Ectodermal cell (in vitro differentiated cells): ENCODE data around the gene RPL36.

ENCODE experiments used
- H3K27ac ChIP-seq: 2 replicates; pipeline ENCODE4 v1.7.0; 2013; ENCODE audit warnings: mild to moderate bottlenecking, low read depth, low read length; ENCODE audit not compliant: insufficient read depth, poor library complexity, severe bottlenecking
- H3K27me3 ChIP-seq: 2 replicates; pipeline ENCODE4 v1.7.0; 2013; ENCODE audit warnings: mild to moderate bottlenecking, low read length; ENCODE audit not compliant: insufficient read depth, control insufficient read depth, poor library complexity, severe bottlenecking
- H3K36me3 ChIP-seq: one replicate; pipeline ENCODE4 v1.7.0; 2013; ENCODE audit warnings: low read length; ENCODE audit not compliant: control insufficient read depth, insufficient read depth
- H3K4me1 ChIP-seq: one replicate; pipeline ENCODE4 v1.7.0; 2013; ENCODE audit warnings: low read length; ENCODE audit not compliant: control insufficient read depth, insufficient read depth
- H3K4me3 ChIP-seq: 2 replicates; pipeline ENCODE4 v1.7.0; 2013; ENCODE audit warnings: low read depth, low read length, control low read depth; ENCODE audit not compliant: insufficient read depth
- H3K9me3 ChIP-seq: 2 replicates; pipeline ENCODE4 v1.7.0; 2013; ENCODE audit warnings: mild to moderate bottlenecking, low read length, moderate library complexity; ENCODE audit not compliant: control insufficient read depth
- WGBS, 2 experiments: methylation state at CpG; one replicate each; pipeline ENCODE4 v1.1.7; 2013; ENCODE audit warnings: missing lambda C conversion rate in 2 of 2; 5-methylcytosine and 5-hydroxymethylcytosine counted together

The RPL36 gene

DNA sequence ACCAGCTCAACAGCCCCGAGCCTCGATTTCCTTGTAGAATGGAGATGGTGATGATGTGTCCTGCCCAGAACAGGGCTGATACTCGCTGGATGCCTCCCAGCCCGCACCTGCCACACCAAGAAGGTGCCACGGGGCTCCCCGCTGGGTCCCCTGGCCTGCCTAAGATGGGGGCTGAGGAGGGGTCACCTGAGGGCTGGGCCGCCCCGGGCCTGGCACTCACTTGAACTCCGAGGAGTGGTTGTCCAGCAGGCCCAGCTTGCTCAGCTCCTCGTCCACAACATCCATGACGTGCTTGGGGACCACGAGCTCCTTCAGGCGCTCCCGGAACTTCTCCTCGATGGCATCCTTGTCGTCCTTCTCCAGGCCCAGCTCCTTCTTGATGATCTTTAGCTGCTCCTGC is 15.5 kb downstream of the RPL36 start:
- no peaks in the 10 kb centered on the region for H3K27me3 ChIP-seq
- no peaks in the 10 kb centered on the region for H3K4me1 ChIP-seq
- WGBS, 2 experiments = 93 to 94% methylated on average over 16 of the region's 16 CpGs
- no peaks in the 10 kb centered on the region for H3K9me3 ChIP-seq
- peaks cover 51% of the 10 kb centered on the region for H3K36me3 ChIP-seq
- no peak overlapping the region for H3K4me3 ChIP-seq
- H3K27ac ChIP-seq = no peak overlapping the region

DNA sequence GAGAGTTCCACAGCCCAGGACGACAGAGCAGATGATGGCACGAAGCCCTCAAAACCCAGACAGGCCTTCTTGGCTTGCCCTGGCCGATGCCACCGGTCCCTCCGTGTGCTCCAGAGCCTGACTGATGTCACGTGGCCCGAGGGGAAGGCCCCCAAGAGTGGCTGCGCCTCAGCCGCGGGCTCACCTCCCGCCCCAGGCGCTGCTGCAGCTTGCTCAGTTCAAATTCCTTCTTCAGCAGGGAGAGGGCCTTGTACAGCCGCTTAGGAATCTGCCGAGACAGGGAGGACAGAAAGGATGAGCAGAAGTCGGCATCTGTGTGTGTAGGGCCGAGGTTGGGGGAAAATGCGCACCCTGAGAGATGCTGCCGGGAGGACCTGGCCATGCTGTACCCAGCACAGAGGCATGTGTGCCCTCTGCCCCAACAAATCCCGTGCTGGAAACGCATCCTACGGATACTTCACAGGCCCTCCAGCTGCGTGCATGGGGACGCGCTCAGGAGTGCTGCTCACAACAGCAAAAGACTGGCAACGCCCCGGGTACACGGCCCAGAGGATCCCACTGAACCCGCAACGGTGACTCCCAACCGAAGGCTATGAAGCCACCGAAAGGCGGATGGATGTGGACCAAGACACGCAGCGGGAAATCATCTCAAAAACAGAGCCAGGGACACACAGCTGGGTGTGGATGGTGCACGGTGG is 16.9 kb downstream of the RPL36 start:
- Histone ChIP-seq H3K4me3 (no peak overlapping the region), H3K27me3 (no peaks in the 10 kb centered on the region), H3K36me3 (peaks cover 57% of the 10 kb centered on the region), H3K4me1 (no peaks in the 10 kb centered on the region), H3K9me3 (no peaks in the 10 kb centered on the region), H3K27ac (no peak overlapping the region)
- WGBS, 2 experiments = 96 to 97% methylated on average over 35 of the region's 35 CpGs

DNA sequence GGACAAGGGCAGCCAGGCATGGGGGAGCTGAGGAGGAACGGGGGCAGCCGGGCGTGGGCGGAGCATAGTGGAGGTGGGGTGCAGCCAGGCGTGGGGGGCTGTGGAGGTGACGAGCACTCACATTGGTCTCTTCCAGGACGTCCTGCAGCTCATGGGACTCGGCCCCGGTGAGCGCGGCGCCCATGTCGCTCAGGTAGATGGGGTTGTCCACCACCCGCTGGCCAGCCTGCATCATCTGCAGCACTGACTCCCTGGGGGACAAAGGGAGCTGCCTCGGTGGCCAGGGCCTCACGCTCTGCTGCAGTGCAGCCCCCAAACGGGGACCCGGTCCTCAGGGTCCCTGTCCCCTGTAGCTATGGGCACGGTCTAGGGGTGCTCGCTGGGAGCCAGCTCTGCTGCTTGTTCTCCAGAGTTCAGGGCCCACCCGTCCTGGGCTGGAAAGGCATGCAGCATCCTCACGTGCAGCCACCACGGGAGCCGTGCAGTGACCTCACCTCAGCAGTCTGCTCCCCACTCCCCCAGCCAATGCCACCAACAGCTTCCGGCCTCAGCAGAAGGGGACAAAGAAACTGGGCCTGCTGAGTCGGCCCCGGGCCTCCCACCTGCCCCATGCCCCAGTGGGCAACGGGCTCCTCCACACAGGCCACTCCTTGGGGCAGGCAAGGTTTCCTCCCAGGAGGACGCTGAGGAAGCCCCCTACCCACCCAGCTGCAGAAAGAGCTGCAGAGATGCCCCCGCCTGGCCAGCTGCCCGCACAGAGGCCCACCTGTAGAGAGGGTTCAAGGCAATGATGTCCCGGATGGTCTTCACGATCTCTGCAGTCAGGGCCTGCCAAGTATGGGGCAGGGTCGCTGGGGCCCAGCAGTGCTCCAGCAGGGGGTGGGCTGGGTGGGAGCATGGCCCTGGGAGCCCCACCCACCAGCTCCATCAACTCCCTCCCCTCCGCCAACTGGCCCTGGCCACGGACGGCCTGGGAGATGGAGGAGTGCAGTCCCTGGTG is 17.8 kb downstream of the RPL36 start:
- WGBS, 2 experiments = 96 to 97% methylated on average over 37 of the region's 37 CpGs
- peaks cover 61% of the 10 kb centered on the region for H3K36me3 ChIP-seq
- no peaks in the 10 kb centered on the region for H3K4me1 ChIP-seq

DNA sequence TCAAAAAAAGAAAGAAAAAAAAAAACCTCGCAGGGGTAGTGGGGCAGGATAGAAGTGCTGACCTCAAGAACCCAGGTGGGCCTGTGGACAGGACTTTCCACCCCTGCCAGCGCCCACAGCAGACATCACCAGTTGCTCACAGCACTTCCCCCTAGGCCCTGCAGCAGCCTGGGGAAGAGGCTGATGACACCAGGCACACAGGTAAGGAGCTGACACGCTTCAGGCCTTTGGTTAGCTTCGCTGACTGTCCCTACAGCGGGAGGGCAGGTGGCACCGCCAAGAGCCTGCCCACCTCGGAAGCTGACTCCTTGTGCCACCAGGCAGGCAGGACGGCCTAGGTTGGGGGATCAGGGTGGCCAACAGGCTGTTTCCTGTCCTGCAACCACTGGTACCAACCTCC is 20.9 kb downstream of the RPL36 start:
- Histone ChIP-seq H3K27me3 (no peaks in the 10 kb centered on the region), H3K36me3 (peaks cover 48% of the 10 kb centered on the region)
- 96 to 97% methylated on average over 8 of the region's 8 CpGs for whole genome bisulfite sequencing, 2 experiments

More for the DNA sequence above, 17.8 kb downstream of the RPL36 start:
- no peak overlapping the region for H3K4me3 ChIP-seq
- no peaks in the 10 kb centered on the region for H3K9me3 ChIP-seq
- no peaks in the 10 kb centered on the region for H3K27me3 ChIP-seq
- H3K27ac ChIP-seq = no peak overlapping the region

DNA sequence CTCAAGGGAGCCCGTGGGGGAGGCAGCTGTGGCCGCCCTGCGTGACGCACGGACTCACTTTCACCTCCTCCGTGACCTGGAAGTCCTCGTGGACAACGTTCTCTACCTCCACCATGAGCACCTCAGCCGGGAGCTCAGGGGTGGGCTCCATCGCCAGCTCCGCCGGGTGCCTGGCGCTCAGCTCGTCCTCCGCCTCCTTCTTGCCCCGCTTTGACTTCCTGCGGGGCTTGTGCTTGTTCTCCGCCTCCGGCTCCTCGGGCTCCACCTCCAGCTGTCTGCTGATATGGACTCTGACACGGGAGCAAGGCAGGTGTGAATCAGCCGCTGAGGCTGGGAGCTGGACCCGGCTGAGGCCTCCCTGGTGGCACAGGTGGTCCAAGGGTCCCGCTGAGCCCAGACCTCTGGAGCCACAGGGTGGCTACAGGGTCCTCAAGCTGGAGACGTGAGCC is 21.6 kb downstream of the RPL36 start:
- H3K27ac ChIP-seq = no peak overlapping the region

More for the DNA sequence above, 20.9 kb downstream of the RPL36 start:
- H3K27ac ChIP-seq = no peak overlapping the region
- H3K9me3 ChIP-seq = no peaks in the 10 kb centered on the region
- H3K4me1 ChIP-seq = no peaks in the 10 kb centered on the region
- no peak overlapping the region for H3K4me3 ChIP-seq

GRCh38 chr19:5713228-5713627 is 23.1 kb downstream of the RPL36 start:
- WGBS, 2 experiments = 95 to 96% methylated on average over 9 of the region's 9 CpGs
- Histone ChIP-seq H3K36me3 (peaks cover 44% of the 10 kb centered on the region), H3K9me3 (no peaks in the 10 kb centered on the region), H3K4me1 (no peaks in the 10 kb centered on the region), H3K4me3 (no peak overlapping the region), H3K27ac (no peak overlapping the region), H3K27me3 (no peaks in the 10 kb centered on the region)

More for the DNA sequence above, 21.6 kb downstream of the RPL36 start:
- H3K4me1 ChIP-seq = no peaks in the 10 kb centered on the region
- H3K27me3 ChIP-seq = no peaks in the 10 kb centered on the region
- no peaks in the 10 kb centered on the region for H3K9me3 ChIP-seq
- WGBS, 2 experiments = 93 to 94% methylated on average over 25 of the region's 25 CpGs
- H3K4me3 ChIP-seq = no peak overlapping the region
- H3K36me3 ChIP-seq = peaks cover 44% of the 10 kb centered on the region

GRCh38 chr19:5714816-5715215 is 24.7 kb downstream of the RPL36 start:
- WGBS, 2 experiments = 94% methylated on average over 10 of the region's 10 CpGs
- Histone ChIP-seq H3K36me3 (peaks cover 38% of the 10 kb centered on the region), H3K4me1 (peaks cover 8% of the 10 kb centered on the region), H3K27me3 (no peaks in the 10 kb centered on the region), H3K27ac (no peak overlapping the region), H3K4me3 (no peak overlapping the region), H3K9me3 (no peaks in the 10 kb centered on the region)

DNA sequence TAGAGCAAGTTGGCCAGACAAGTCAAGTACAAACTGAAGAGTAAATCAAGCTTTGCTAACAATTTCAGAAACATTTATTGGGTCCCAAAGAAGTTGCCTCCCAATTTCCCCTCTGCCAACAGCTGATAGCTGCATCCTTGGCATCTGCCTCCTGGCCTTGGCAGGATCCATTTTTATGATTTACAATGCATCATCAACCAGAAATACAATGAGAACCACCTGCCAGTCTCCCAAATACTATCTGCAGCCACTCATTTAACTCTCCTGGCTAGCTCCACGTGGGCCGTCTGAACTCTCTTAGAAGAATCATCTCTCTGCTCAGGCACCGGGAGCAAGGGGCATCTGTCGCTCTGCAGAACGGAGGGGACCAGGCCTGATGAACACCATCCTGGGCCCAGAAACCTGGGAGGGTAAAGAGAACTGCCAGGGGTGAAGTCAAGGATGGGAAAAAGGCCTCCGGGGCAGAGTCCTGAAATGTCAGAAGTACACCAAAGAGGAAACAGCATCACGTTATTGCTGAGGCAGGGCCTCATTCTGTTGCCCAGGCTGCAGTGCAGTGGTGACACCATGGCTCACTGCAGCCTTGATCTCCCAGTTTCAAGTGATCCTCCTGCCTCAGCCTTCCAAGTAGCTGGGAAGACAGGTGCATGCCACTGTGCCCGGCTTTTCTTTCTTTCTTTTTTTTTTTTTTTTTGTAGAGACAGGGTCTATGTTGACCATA is 27.3 kb downstream of the RPL36 start:
- Histone ChIP-seq H3K36me3 (peaks cover 18% of the 10 kb centered on the region), H3K27ac (no peak overlapping the region), H3K4me1 (peaks cover 8% of the 10 kb centered on the region), H3K9me3 (no peaks in the 10 kb centered on the region), H3K4me3 (no peak overlapping the region), H3K27me3 (no peaks in the 10 kb centered on the region)
- 96 to 97% methylated on average over 8 of the region's 8 CpGs for WGBS, 2 experiments

DNA sequence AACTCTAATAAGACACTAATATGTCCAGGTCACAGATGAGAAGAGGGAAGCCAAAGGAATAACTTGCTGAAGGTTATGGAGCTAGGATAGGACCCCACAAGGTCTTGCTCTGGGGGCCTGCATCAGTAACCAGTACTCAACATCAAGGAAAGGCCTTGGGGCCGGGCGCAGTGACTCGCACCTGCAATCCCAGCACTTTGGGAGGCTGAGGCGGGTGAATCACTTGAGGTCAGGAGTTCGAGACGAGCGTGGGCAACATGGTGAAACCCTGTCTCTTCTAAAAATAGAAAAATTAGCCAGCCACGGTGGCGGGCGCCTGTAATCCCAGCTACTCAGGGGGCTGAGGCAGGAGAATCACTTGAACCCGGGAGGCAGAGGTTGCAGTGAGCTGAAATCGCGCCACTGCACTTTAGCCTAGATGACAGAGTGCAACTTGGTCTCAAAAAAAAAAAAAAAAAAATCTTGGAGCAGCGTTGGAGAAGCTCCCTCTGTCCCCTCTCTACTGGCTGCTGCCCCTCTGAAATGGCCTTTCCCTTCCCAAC is 28.0 kb downstream of the RPL36 start:
- H3K36me3 ChIP-seq = peaks cover 12% of the 10 kb centered on the region
- peak overlapping the region; percentile 73 for H3K4me3 ChIP-seq
- 86 to 90% methylated on average over 14 of the region's 14 CpGs for WGBS, 2 experiments
- no peaks in the 10 kb centered on the region for H3K9me3 ChIP-seq
- H3K27me3 ChIP-seq = no peaks in the 10 kb centered on the region
- peaks cover 8% of the 10 kb centered on the region for H3K4me1 ChIP-seq
- H3K27ac ChIP-seq = no peak overlapping the region
